ENCODE measurements around the gene TEX101.
A peak's percentile ranks its signal among the peaks of the same experiment; 100 is the strongest.

Gene TEX101

DNA sequence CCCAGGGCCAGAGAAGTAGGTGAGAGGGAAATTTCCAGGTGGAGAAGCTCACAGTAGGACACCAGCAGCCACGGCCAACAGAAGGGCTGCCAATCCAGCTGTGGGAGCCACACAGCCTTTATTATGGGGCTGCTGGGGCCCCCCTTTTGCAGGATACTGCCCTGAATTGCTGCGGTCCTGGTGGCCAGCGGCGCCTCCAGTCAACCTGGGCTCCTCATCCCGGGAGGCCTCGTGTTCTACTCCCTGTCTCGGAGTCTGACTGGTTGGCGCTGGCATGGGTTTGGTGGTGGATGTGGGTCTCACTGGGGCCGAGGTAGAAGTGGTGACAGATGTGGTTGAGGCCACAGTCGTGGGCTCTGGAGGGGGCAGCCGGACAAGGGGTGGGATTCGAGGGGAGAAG is 46.6 kb downstream of the TEX101 start:
- Histone ChIP-seq H3K9me2 (ENCODE audit: low read depth, low read length) (no peaks in the 10 kb centered on the region), H3F3A (ENCODE audit: insufficient read depth, low read length) (no peaks in the 10 kb centered on the region), H3K27me3 (ENCODE audit: insufficient read depth, low read length) (peaks cover 5% of the 10 kb centered on the region), H3K4me3 (ENCODE audit: low read depth, low read length, poor library complexity, severe bottlenecking) (no peak overlapping the region), H2AFZ (ENCODE audit: low read length) (no peak overlapping the region), H3K4me2 (ENCODE audit: low read length) (no peak overlapping the region), H3K9me3 (ENCODE audit: low read length) (no peaks in the 10 kb centered on the region), H3K9ac (ENCODE audit: low read length) (no peak overlapping the region), H3K79me2 (ENCODE audit: insufficient read depth, low read length) (no peaks in the 10 kb centered on the region), H3K4me1 (ENCODE audit: insufficient read depth, low read length, severe bottlenecking) (peaks cover 8% of the 10 kb centered on the region), H3K27ac (ENCODE audit: low read depth, low read length, poor library complexity, severe bottlenecking) (no peak overlapping the region), H3K36me3 (ENCODE audit: insufficient read depth, low read length) (no peaks in the 10 kb centered on the region), H4K20me1 (ENCODE audit: insufficient read depth, low read length) (no peaks in the 10 kb centered on the region)
- TF ChIP-seq, protein P1, sequence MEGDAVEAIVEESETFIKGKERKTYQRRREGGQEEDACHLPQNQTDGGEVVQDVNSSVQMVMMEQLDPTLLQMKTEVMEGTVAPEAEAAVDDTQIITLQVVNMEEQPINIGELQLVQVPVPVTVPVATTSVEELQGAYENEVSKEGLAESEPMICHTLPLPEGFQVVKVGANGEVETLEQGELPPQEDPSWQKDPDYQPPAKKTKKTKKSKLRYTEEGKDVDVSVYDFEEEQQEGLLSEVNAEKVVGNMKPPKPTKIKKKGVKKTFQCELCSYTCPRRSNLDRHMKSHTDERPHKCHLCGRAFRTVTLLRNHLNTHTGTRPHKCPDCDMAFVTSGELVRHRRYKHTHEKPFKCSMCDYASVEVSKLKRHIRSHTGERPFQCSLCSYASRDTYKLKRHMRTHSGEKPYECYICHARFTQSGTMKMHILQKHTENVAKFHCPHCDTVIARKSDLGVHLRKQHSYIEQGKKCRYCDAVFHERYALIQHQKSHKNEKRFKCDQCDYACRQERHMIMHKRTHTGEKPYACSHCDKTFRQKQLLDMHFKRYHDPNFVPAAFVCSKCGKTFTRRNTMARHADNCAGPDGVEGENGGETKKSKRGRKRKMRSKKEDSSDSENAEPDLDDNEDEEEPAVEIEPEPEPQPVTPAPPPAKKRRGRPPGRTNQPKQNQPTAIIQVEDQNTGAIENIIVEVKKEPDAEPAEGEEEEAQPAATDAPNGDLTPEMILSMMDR (IDR thresholded peaks at IDR 0.05; ENCODE audit: low read length): no peak
- TF ChIP-seq EZH2 (IDR thresholded peaks at IDR 0.05; ENCODE audit: borderline replicate concordance, low read length): no peak

DNA sequence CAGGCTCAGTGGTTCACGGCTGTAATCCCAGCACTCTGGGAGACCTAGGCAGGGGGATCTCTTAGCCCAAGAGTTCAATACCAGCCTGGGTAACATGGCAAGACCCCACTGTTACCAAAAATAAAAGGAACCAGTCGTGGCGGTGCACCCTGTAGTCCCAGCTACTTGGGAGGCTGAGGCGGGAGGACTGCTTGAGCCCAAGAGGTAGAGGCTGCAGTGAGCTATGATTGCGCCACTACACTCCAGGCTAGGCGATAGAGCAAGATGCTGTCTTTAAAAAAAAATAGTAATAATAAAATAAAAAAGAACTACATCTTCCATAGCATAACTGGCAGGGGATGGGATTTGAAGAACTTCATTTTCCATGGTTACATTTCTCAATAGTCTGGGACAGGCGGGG is 47.7 kb downstream of the TEX101 start:
- Histone ChIP-seq H2AFZ (ENCODE audit: low read length) (no peak overlapping the region), H3K79me2 (ENCODE audit: insufficient read depth, low read length) (no peaks in the 10 kb centered on the region), H3K4me1 (ENCODE audit: insufficient read depth, low read length, severe bottlenecking) (peaks cover 8% of the 10 kb centered on the region), H3K27ac (ENCODE audit: low read depth, low read length, poor library complexity, severe bottlenecking) (no peak overlapping the region), H4K20me1 (ENCODE audit: insufficient read depth, low read length) (no peaks in the 10 kb centered on the region), H3K4me3 (ENCODE audit: low read depth, low read length, poor library complexity, severe bottlenecking) (no peak overlapping the region), H3K9ac (ENCODE audit: low read length) (no peak overlapping the region), H3K27me3 (ENCODE audit: insufficient read depth, low read length) (peaks cover 5% of the 10 kb centered on the region), H3K9me3 (ENCODE audit: low read length) (no peaks in the 10 kb centered on the region), H3K4me2 (ENCODE audit: low read length) (no peak overlapping the region), H3K36me3 (ENCODE audit: insufficient read depth, low read length) (no peaks in the 10 kb centered on the region), H3K9me2 (ENCODE audit: low read depth, low read length) (no peaks in the 10 kb centered on the region), H3F3A (ENCODE audit: insufficient read depth, low read length) (no peaks in the 10 kb centered on the region)
- TF ChIP-seq EZH2 (IDR thresholded peaks at IDR 0.05; ENCODE audit: borderline replicate concordance, low read length): no peak
- TF ChIP-seq, protein P1 (IDR thresholded peaks at IDR 0.05; ENCODE audit: low read length): no peak

DNA sequence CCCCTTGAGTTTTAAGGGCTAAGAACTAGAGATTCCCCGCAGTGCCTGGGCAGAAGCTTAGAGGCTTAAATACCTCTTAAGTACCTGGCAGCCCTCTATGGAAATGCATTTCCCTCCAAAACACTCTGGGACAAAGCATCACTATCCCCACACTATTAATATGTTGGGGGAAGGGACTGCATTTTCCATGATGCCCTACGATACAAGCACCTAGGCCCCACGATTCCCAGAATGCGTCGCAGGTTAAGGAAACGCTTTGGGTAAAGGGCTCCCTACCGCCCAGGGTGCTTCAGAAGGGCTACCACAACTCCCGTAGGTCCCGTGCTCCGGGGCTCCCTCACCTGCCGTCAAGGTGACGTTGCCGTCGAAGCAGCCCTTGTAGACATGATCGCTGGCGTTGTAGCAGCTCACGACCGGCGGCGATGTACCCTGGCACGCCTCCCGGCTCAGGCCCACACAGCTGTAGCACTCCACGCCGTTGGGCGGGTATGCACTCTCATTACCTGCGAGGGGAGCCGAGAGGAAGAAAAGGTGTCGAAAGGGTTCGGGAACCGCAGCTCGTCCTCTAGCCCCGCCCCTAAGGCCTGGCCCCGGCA is 48.2 kb downstream of the TEX101 start:
- Histone ChIP-seq H3K79me2 (ENCODE audit: insufficient read depth, low read length) (no peaks in the 10 kb centered on the region), H3K4me1 (ENCODE audit: insufficient read depth, low read length, severe bottlenecking) (peaks cover 8% of the 10 kb centered on the region), H2AFZ (ENCODE audit: low read length) (no peak overlapping the region), H3K27ac (ENCODE audit: low read depth, low read length, poor library complexity, severe bottlenecking) (no peak overlapping the region), H3K36me3 (ENCODE audit: insufficient read depth, low read length) (no peaks in the 10 kb centered on the region), H3K4me3 (ENCODE audit: low read depth, low read length, poor library complexity, severe bottlenecking) (peak overlapping the region; percentile 67), H3K27me3 (ENCODE audit: insufficient read depth, low read length) (peaks cover 5% of the 10 kb centered on the region), H3K4me2 (ENCODE audit: low read length) (peak overlapping the region; percentile 80; the same call in 1 of the 2 replicates), H3K9me3 (ENCODE audit: low read length) (no peaks in the 10 kb centered on the region), H3K9ac (ENCODE audit: low read length) (no peak overlapping the region), H3K9me2 (ENCODE audit: low read depth, low read length) (no peaks in the 10 kb centered on the region), H3F3A (ENCODE audit: insufficient read depth, low read length) (no peaks in the 10 kb centered on the region), H4K20me1 (ENCODE audit: insufficient read depth, low read length) (no peaks in the 10 kb centered on the region)
- TF ChIP-seq, protein P1 (IDR thresholded peaks at IDR 0.05; ENCODE audit: low read length): no peak
- TF ChIP-seq EZH2 (IDR thresholded peaks at IDR 0.05; ENCODE audit: borderline replicate concordance, low read length): no peak

All from OCI-LY1 (cell line).